VCaP (cell line): ENCODE data around the gene LY86.
"Not testable (repeated sequence)": the region's sequence is repeated elsewhere in the genome, so short reads cannot be mapped to it uniquely, and the experiment has no call there.

Source experiments
- H3K27ac ChIP-seq: fragments of 450-650 bp; 2 replicates; pipeline ENCODE4 v1.5.1; 2017
- TF ChIP-seq, protein P1 (sequence below): fragments of 450-650 bp; conservative IDR thresholded peaks from 2 replicates; pipeline ENCODE4 v1.5.1; 2017; ENCODE audit warnings: mild to moderate bottlenecking, moderate library complexity

Gene LY86

DNA sequence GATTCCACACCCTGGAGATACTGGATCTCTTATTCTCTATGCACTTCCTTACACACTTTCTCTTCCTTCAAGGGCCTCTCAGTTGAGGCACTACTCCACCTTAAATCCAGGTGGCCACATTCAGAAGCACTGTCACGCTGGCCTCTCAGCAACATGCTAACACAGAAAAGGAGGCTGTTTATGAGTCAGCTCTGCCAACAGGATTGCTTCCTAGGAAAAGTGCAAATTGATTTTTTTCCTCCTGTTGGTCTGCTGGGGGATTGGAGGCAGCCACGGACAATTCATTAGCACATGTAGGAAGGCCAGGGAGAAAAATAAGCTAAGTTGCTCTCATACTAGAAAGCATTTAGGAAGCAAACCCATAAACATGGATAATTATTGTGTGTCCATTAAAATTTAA lies 20.9 kb downstream of the LY86 start:
- TF ChIP-seq, protein P1, sequence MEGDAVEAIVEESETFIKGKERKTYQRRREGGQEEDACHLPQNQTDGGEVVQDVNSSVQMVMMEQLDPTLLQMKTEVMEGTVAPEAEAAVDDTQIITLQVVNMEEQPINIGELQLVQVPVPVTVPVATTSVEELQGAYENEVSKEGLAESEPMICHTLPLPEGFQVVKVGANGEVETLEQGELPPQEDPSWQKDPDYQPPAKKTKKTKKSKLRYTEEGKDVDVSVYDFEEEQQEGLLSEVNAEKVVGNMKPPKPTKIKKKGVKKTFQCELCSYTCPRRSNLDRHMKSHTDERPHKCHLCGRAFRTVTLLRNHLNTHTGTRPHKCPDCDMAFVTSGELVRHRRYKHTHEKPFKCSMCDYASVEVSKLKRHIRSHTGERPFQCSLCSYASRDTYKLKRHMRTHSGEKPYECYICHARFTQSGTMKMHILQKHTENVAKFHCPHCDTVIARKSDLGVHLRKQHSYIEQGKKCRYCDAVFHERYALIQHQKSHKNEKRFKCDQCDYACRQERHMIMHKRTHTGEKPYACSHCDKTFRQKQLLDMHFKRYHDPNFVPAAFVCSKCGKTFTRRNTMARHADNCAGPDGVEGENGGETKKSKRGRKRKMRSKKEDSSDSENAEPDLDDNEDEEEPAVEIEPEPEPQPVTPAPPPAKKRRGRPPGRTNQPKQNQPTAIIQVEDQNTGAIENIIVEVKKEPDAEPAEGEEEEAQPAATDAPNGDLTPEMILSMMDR = no peak
- H3K27ac ChIP-seq = no peak overlapping the region

DNA sequence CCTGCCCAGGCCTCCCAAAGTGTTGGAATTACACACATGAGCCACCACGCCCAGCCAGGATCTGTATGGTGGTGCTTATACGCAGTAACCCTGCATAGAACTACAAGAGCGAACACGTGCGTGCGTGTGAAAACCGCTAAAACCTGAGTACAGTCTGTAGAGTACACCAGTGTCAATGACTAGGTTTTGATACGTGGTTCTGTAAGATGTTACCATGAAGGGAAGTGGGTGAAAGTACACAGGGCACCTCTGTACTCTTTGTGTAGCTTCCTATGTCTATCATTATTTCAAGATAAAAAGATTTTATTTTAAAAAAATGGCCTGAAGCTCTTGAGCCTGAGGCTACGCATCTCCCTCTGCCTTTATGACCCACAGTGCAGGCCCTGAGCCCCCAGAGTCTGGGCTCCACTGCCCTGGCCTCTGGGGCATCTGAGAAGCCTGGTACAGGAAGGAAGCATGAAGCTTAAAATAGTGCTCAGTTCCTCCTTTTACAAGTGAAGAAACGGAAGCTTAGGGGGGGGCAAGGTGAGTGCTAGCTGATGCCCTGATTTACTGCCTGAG lies 21.6 kb downstream of the LY86 start:
- no peak overlapping the region for H3K27ac ChIP-seq
- TF ChIP-seq, protein P1 = no peak

DNA sequence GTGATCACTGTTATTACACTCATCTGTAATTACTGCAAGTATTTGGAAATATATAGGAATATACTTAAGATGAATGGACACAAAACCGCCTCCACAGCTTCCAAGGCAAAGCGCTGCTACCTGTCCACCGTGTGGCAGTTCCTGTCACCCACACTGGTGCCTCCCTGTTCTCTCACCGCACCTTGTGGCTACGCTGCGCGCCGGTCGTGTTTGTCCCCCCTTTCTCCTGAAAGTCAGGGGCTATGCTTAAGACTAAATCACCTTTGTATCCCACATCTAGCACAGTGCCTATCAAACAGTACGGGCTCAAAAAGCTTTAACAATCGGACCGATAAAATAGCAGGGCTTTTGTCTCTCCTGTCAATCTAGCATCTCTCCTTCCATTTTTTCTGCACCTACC lies 23.0 kb downstream of the LY86 start:
- TF ChIP-seq, protein P1 = no peak
- H3K27ac ChIP-seq = no peak overlapping the region

GRCh38 chr6:6612308-6612707 lies 23.8 kb downstream of the LY86 start:
- TF ChIP-seq, protein P1 = no peak
- H3K27ac ChIP-seq = no peak overlapping the region

GRCh38 chr6:6613103-6613718 lies 24.7 kb downstream of the LY86 start:
- not testable (repeated sequence) for H3K27ac ChIP-seq

GRCh38 chr6:6614096-6614982 lies 25.8 kb downstream of the LY86 start:
- no peak overlapping the region for H3K27ac ChIP-seq
- TF ChIP-seq, protein P1 = no peak

DNA sequence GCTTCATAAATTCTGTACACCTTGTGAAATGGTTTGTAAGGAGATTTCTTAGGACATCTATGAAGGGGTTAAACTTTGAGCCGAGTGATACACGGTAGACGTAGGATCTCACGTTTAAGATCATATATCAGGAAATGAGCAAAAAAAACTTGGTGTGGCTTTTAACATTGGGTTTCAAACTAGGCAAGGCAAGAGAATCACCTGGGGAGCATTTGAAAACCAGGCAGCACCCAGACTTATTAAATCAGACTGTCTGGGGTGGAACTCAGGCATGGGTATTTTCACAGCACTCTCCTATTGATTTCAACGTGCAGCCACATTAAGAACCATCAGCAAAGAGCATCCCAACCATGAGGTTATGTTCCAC lies 26.4 kb downstream of the LY86 start:
- no peak overlapping the region for H3K27ac ChIP-seq
- TF ChIP-seq, protein P1 = no peak

DNA sequence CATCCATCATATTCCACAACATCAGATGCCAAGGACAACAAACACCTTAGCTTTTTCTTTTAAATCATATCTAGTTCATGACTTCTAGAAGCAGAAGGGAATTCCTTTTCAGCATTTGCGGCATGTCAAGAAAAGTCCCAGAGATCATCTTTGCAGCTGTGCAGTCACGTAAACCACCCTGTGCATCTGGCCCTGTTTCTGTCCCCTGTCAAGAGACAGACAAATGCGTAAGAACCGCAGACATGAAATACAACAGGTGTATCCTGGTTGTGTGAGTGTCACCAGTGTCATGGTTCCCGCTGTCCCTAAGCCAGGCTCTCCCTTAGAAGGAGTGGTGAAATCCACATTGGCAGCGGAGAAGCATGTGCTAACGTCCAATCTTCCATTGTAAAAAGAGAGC lies 28.1 kb downstream of the LY86 start:
- TF ChIP-seq, protein P1 = no peak
- H3K27ac ChIP-seq = no peak overlapping the region
